Measurements from ENCODE around the gene SLC12A8. TPM values are rescaled to one million over a fixed set of nuclear protein-coding genes. Genes with fewer than 3 reads are reported as not detected.
A peak's percentile ranks its signal among the peaks of the same experiment; 100 is the strongest.

SLC12A8 gene
- total RNA-seq, 2 experiments from 2014 or later = 0.48 to 1.00 TPM

DNA sequence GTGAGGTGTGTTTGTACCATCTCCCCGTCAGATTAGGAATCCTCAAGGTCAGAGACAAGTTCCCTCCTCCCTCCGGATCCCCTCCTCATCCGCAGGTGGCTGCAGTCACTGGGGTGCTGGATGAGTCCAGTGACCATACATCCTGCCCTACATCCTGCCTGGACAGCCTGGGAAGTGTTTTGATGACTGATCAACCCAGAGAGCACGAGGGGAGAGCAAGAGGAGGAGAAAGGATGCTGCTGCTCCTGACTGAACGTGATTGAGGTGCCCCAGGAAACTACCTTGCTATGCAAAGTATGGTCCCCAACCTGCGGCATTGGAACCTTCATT, 65.1 kb downstream of the SLC12A8 start:
- H3K9me3 Mint-ChIP-seq = no peaks in the 10 kb centered on the region

DNA sequence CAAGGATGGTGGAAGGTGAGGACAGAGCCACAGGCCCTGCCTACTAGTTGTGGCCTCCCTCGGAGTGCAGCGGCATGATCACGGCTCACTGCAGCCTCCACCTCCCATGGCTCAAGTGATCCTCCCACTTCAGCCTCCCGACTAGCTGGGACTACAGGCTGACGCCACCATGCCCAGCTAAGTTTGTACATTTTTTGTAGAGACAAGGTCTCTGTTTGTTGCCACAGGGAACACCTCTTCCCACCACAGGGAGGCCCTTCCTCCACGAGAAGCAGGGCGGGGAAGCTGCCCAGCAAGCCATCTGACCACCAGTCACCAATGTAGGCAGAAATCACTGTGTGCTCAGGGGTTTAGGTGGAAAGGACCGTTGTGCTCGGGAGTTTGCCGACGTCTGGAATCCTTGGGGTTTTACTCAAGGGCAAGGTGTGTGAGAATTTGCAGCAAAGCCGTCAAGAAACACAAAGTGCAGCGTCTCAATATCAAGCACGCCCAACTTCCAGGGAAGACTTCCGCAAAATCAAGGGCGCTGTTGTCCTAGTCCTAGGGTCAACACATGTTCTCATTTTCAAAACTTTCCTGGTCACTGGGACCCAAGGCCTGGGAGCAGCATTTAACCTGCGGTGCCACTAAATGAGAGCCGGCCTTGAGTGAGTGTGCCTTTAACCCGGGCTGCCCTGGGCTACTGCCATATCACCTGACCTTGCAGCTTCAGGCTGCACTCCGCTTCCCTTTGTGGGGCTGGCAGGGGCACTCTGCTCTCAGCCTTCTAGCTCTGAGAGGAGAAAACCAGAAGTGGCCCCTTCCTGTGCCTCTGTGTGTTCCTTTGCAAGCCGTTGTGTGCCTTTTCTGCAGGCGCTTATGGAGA, 65.7 kb downstream of the SLC12A8 start:
- Mint-ChIP-seq H3K4me3 (no peak overlapping the region), H3K27ac (no peak overlapping the region), H3K4me1 (ENCODE audit: low read depth) (peaks cover 17% of the 10 kb centered on the region), H3K36me3 (no peaks in the 10 kb centered on the region), H3K9me3 (no peaks in the 10 kb centered on the region), H3K27me3 (peaks cover 25% of the 10 kb centered on the region)
- POLR2A ChIA-PET = no interaction called here
- DNase-seq = no peak
- CTCF ChIA-PET = no interaction called here
- intact Hi-C loops (cut with micrococcal nuclease) = loop anchor here (10.0 kb wide), 1 partner anchor 228 kb away; the partner anchor contains the start of gene ZNF148

More for the DNA sequence above, 65.1 kb downstream of the SLC12A8 start:
- Mint-ChIP-seq H3K4me3 (no peak overlapping the region), H3K4me1 (ENCODE audit: low read depth) (peaks cover 11% of the 10 kb centered on the region), H3K27ac (no peak overlapping the region), H3K27me3 (peaks cover 21% of the 10 kb centered on the region), H3K36me3 (no peaks in the 10 kb centered on the region)
- CTCF ChIA-PET = no interaction called here
- POLR2A ChIA-PET = no interaction called here
- intact Hi-C loops (cut with micrococcal nuclease) = loop anchor here (10.0 kb wide), 1 partner anchor 227 kb away; the partner anchor contains the start of gene ZNF148
- DNase-seq = no peak

DNA sequence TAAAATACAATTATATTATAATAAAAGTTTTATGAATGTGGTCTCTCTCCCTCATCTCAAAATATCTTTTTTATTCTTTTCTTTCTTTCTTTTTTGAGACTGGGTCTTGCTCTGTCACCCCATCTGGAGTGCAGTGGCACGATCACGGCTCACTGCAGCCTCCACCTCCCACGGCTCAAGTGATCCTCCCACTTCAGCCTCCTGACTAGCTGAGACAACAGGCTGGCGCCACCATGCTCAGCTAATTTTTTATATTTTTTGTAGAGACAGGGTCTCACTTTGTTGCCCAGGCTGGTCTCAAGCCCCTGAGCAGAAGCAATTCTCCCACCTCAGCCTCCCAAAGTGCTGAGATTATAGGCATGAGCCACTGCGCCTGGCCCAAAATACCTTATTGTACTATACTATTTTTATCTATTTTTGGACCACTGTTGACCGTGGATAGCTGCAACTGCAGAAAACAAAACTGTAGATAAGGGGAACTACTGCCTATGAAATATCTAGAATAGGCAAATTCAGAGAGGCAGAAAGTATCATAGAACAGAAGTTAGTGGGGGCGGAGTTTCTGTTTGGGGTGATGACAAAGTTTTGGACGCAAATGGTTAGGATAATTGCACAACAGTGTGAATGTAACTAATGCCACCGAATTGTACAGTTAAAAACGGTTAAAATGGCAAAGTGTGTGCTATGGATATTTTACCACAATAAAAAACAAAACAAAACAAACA, 66.6 kb downstream of the SLC12A8 start:
- CTCF ChIA-PET = no interaction called here
- no peak for DNase-seq
- intact Hi-C loops (cut with micrococcal nuclease) = loop anchor here (10.0 kb wide), 1 partner anchor 229 kb away; the partner anchor contains the start of gene ZNF148
- Mint-ChIP-seq H3K9me3 (no peaks in the 10 kb centered on the region), H3K27me3 (peaks cover 22% of the 10 kb centered on the region), H3K27ac (no peak overlapping the region), H3K36me3 (no peaks in the 10 kb centered on the region), H3K4me3 (no peak overlapping the region), H3K4me1 (ENCODE audit: low read depth) (peaks cover 22% of the 10 kb centered on the region)
- POLR2A ChIA-PET = no interaction called here

DNA sequence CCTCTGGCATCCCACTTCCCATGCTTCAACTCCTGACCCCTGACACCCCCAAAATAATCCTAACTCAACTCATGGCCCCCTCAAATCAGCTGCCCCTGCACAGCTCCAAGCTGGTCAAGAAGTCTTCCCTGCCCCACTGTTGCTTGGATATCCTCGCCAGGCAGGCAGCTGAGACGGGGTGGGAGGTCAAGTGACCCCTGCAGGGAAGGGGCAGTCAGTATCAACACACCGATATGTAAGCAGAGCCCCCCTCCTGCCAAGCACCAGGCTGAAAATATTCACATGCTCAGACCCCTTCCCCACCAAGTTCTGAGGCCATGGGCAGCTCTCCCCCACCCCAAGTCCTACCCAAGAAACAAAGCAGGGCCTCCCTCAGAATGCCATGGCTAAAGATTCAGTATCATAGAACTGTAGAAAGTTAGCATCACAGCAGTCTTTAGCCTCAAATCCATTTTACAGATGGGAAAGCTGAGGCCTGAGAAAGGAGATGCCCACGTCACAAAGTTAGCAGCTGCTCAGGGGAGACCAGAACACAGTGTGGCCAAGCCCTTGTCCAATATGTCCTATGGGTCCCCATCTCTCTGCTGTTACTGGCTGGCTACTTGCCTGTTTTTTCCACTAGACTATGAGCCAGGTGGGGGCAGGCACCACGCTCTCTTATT, 67.8 kb downstream of the SLC12A8 start:
- DNase-seq = no peak
- H3K4me1 Mint-ChIP-seq (ENCODE audit: low read depth) = peaks cover 25% of the 10 kb centered on the region
- no peak overlapping the region for H3K27ac Mint-ChIP-seq
- H3K27me3 Mint-ChIP-seq = peaks cover 30% of the 10 kb centered on the region
- no peaks in the 10 kb centered on the region for H3K9me3 Mint-ChIP-seq
- intact Hi-C loops (cut with micrococcal nuclease) = loop anchor here (5.0 to 10.0 kb wide), 3 partner anchors 147 to 230 kb away; partner anchors contain the start of gene ZNF148
- ChIA-PET CTCF (interaction anchor here (0.6 kb wide), 1 partner anchor 112 kb away, joined by 3 read pairs; no protein-coding TSS in a partner anchor), POLR2A (no interaction called here)
- no peak overlapping the region for H3K4me3 Mint-ChIP-seq
- no peaks in the 10 kb centered on the region for H3K36me3 Mint-ChIP-seq

DNA sequence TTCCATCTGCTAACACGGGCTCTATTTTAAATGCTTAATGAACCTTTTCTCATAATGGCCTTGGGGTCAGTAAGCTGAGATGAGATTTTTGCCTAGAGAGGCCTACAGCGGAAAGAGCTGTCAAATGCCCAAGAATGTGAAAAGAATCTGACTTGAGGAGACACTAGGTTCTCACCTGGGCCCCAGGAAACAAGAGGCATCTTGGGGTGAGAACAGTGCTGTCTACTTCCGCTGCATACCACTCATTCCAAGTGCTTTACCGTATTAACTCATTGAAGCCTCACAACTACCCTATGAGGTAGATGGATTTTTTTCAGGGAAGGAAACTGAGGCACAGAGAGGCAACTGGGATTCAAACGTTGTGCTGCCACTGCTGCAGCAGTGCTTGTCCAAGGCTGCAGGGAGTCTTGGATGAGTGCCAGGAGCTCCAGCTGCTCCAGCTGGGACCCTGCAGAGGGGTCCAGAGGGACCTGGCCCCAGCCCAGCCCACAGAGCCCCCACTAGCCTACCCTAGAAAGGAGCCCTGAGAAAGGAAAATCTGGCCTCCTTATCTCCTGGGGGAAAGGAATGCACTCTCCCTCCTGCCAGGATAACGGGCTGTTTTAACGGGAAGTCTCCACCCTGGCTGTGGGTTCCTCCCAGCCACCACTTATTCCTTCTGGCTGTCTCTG, 68.4 kb downstream of the SLC12A8 start:
- Mint-ChIP-seq H3K27me3 (peaks cover 36% of the 10 kb centered on the region), H3K4me1 (ENCODE audit: low read depth) (peaks cover 31% of the 10 kb centered on the region), H3K27ac (no peak overlapping the region), H3K9me3 (no peaks in the 10 kb centered on the region), H3K36me3 (no peaks in the 10 kb centered on the region), H3K4me3 (no peak overlapping the region)
- ChIA-PET POLR2A (no interaction called here), CTCF (interaction anchor here (0.6 kb wide), 1 partner anchor 111 kb away, joined by 3 read pairs; no protein-coding TSS in a partner anchor)
- intact Hi-C loops (cut with micrococcal nuclease) = loop anchor here (5.0 to 10.0 kb wide), 3 partner anchors 147 to 231 kb away; partner anchors contain the start of gene ZNF148
- no peak for DNase-seq

DNA sequence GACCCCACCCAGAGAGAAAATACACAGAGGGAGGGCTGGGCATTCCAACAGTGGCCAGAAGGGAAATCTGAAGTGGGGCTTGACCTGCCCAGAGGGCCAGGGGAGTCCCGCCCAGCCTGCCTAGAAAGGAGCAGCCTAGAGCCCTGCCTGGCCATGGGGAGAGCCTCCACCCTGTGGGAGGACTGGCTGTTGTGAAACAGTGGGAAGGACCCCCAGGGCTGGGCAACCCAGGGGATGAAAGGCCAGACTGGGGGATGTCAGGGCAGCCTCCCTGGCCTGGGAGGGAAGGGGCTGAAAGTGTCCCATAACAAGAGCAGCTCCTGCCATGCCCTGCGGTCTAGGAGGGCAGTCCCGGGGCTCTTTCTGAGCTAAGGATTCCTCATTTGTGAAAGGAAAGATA, 69.0 kb downstream of the SLC12A8 start:
- Mint-ChIP-seq H3K27ac (no peak overlapping the region), H3K9me3 (no peaks in the 10 kb centered on the region), H3K36me3 (no peaks in the 10 kb centered on the region), H3K4me1 (ENCODE audit: low read depth) (peaks cover 31% of the 10 kb centered on the region), H3K4me3 (no peak overlapping the region), H3K27me3 (peaks cover 36% of the 10 kb centered on the region)
- DNase-seq = no peak
- intact Hi-C loops (cut with micrococcal nuclease) = loop anchor here (5.0 to 10.0 kb wide), 3 partner anchors 146 to 231 kb away; partner anchors contain the start of gene ZNF148
- ChIA-PET POLR2A (no interaction called here), CTCF (no interaction called here)

DNA sequence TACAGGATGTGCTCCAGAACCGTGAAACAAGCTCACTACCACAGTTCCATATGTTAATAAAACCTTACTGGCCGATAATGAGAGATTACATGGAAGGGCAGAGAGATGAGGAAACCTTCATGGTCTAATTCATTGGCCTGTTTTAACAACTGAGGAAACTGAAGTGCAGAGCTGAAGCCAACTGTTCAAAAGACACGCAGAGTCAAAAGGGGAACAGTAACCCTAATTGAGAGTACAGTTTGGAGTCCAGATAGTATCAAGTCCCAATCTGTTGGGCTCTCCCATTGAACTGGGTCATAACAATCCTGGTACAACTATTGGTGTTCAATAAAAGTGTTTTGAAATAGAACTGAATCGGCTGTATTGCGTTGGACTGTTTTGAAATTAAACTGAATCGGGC, 69.6 kb downstream of the SLC12A8 start:
- Mint-ChIP-seq H3K4me3 (no peak overlapping the region), H3K4me1 (ENCODE audit: low read depth) (peaks cover 31% of the 10 kb centered on the region), H3K9me3 (no peaks in the 10 kb centered on the region), H3K27me3 (peaks cover 36% of the 10 kb centered on the region), H3K27ac (no peak overlapping the region), H3K36me3 (no peaks in the 10 kb centered on the region)
- ChIA-PET POLR2A (no interaction called here), CTCF (interaction anchor here (0.9 kb wide), 1 partner anchor 89 kb away, joined by 3 read pairs; no protein-coding TSS in a partner anchor)
- DNase-seq = no peak
- intact Hi-C loops (cut with micrococcal nuclease) = loop anchor here (1.0 to 10.0 kb wide), 4 partner anchors 33 to 232 kb away; partner anchors contain the start of gene ZNF148

DNA sequence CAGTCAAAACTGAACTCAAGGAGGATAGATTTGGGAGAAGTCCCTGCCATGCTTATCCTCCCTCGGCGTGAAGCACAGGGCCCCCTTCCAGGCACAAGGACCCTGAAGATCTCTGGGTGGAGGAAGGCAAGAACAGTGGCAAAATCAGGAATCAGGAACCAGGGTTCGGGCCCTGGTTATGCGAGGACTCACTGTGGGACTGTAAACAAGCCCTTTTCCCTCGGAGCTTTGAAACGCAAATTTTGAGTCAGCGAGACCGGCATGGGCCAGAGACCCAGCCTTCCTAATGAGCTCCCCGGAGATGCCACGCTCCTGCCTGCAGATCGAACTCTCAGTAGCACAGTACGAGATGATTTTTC, 70.1 kb downstream of the SLC12A8 start:
- Mint-ChIP-seq H3K27ac (no peak overlapping the region), H3K4me1 (ENCODE audit: low read depth) (peaks cover 34% of the 10 kb centered on the region), H3K9me3 (no peaks in the 10 kb centered on the region), H3K27me3 (peaks cover 40% of the 10 kb centered on the region), H3K36me3 (no peaks in the 10 kb centered on the region), H3K4me3 (peak overlapping the region; percentile 71)
- intact Hi-C loops (cut with micrococcal nuclease) = loop anchor here (1.0 to 10.0 kb wide), 4 partner anchors 32 to 232 kb away; partner anchors contain the start of gene ZNF148
- ChIA-PET CTCF (interaction anchor here (0.9 kb wide), 1 partner anchor 90 kb away, joined by 3 read pairs; no protein-coding TSS in a partner anchor), POLR2A (no interaction called here)
- no peak for DNase-seq

DNA sequence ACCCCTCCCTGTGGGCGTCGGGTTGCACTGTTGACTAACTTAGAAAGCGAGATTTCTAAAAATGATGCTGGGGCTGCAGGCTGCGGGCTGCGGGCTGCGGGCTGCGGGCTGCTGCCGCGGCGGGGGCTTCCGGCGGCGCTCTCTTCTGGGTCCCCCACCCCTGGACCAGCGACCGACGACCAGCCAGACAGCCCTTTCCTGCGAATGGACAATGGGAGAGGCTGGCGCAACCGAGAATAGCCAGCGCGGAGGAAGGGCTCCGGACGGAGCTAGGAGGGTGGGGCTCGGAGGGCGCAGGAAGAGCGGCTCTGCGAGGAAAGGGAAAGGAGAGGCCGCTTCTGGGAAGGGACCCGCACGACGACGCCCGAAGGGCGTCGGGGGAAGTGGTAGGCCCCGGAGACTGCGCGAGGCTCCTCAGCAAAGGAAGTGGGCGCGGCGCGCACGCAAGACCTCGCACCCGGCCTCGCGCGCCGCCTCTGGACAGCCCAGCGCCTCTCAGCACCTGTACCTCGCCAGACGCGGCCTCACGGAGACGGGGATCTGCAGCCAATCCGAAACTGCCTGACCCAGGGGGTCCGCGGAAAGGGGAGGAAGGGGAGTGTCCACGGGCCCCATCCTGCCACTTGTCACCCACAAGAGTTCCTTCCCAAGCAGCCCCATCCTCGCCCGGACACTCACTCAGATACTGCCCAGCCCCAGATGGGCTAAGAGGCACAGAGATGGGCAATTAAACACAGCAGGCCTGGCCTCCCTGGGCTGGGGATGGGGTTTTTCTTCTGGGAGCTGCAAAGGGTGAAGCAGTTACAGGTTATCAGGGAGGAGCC, 70.7 kb downstream of the SLC12A8 start:
- H3K27me3 Mint-ChIP-seq = peaks cover 40% of the 10 kb centered on the region
- peaks cover 35% of the 10 kb centered on the region for H3K4me1 Mint-ChIP-seq (ENCODE audit: low read depth)
- ChIA-PET CTCF (interaction anchor here (0.6 to 1.7 kb wide), 4 partner anchors 32 to 319 kb away, joined by 4 to 6 read pairs (median 4); no protein-coding TSS in a partner anchor), POLR2A (no interaction called here)
- intact Hi-C loops (cut with micrococcal nuclease) = loop anchor here (1.0 to 10.0 kb wide), 6 partner anchors 32 to 233 kb away; partner anchors contain the start of gene ZNF148
- no peaks in the 10 kb centered on the region for H3K36me3 Mint-ChIP-seq
- peak; percentile 85 for DNase-seq
- peak overlapping the region; percentile 71 for H3K4me3 Mint-ChIP-seq
- peak overlapping the region; percentile 69 for H3K27ac Mint-ChIP-seq
- H3K9me3 Mint-ChIP-seq = no peaks in the 10 kb centered on the region

DNA sequence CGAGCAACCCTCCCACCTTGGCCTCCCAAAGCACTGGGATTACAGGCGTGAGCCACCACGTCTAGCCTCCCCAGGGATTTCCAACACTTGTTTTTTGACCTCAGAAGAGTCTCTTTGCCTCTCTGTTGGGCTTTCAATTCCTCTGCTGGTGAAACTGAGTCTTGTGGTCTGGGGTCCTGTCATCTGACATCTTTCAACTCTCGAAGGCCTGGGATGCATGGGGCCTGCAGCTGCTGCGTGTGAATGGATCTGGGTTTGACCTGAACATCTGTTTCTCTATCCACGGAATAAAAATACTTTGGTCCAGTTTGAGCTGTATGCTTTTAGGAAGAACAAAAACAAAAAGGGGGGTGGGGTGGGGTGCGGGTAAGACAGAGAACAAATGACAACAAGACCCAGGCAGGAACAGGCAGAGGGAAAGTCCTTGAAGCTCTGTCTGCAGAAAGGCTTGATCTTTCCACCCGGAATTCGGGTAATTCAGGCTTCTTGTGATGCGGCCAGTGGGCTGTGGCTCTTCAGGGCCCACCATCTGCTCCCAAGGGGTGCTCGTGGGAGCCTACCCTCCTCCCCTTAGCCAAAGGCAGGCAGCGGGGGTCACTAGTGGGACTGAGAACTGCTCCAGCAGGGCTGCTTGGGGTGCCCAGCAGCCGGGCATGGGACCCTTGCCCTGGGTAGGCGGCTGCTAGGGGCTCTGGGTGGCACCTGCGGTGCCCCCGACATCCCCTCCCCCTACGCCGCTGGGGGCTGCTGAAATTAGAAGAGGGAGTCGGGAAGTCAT, 71.5 kb downstream of the SLC12A8 start:
- intact Hi-C loops (cut with micrococcal nuclease) = loop anchor here (1.0 to 10.0 kb wide), 5 partner anchors 88 to 234 kb away; partner anchors contain the start of gene ZNF148
- peak overlapping the region; percentile 71 for H3K4me3 Mint-ChIP-seq
- ChIA-PET CTCF (interaction anchor here (0.6 to 1.7 kb wide), 4 partner anchors 15 to 89 kb away, joined by 3 to 6 read pairs (median 4); no protein-coding TSS in a partner anchor), POLR2A (no interaction called here)
- DNase-seq = no peak
- H3K9me3 Mint-ChIP-seq = no peaks in the 10 kb centered on the region
- no peaks in the 10 kb centered on the region for H3K36me3 Mint-ChIP-seq
- peaks cover 42% of the 10 kb centered on the region for H3K4me1 Mint-ChIP-seq (ENCODE audit: low read depth)
- no peak overlapping the region for H3K27ac Mint-ChIP-seq
- peaks cover 46% of the 10 kb centered on the region for H3K27me3 Mint-ChIP-seq

Measured in activated CD4-positive, alpha-beta memory T cell treated with anti-CD3 and anti-CD28 coated beads for 36 hours (primary cell).